Measurements from ENCODE around the gene WDR7.

DNA sequence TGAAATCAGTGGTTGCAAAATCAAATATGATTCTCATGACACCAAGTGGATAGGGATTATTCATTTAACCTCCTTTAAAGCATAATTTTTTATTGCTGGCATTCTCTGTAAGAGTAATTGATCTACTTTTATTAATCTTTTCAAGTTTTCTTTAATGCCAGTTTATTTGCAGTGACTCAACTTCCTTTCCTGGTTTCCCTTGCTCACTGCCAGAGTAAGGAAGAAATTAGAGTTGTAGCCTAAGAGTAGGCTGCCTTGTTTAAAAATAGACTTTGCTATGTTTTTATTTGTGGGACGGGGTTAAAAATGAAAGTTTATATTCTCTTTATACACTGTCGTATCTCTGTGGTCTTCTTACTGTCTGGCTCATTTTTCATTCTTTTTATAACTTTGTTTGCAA is 148.6 kb downstream of the WDR7 start:
- TF ChIP-seq TCF12 (IDR thresholded peaks at IDR 0.05; ENCODE audit: low read depth): no peak
- no peak for TF ChIP-seq TAF1 (IDR thresholded peaks at IDR 0.05; ENCODE audit: low read depth)
- no peak for TF ChIP-seq YY1 (IDR thresholded peaks at IDR 0.05; ENCODE audit: low read depth)
- TF ChIP-seq, protein P1, sequence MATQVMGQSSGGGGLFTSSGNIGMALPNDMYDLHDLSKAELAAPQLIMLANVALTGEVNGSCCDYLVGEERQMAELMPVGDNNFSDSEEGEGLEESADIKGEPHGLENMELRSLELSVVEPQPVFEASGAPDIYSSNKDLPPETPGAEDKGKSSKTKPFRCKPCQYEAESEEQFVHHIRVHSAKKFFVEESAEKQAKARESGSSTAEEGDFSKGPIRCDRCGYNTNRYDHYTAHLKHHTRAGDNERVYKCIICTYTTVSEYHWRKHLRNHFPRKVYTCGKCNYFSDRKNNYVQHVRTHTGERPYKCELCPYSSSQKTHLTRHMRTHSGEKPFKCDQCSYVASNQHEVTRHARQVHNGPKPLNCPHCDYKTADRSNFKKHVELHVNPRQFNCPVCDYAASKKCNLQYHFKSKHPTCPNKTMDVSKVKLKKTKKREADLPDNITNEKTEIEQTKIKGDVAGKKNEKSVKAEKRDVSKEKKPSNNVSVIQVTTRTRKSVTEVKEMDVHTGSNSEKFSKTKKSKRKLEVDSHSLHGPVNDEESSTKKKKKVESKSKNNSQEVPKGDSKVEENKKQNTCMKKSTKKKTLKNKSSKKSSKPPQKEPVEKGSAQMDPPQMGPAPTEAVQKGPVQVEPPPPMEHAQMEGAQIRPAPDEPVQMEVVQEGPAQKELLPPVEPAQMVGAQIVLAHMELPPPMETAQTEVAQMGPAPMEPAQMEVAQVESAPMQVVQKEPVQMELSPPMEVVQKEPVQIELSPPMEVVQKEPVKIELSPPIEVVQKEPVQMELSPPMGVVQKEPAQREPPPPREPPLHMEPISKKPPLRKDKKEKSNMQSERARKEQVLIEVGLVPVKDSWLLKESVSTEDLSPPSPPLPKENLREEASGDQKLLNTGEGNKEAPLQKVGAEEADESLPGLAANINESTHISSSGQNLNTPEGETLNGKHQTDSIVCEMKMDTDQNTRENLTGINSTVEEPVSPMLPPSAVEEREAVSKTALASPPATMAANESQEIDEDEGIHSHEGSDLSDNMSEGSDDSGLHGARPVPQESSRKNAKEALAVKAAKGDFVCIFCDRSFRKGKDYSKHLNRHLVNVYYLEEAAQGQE (IDR thresholded peaks at IDR 0.05; ENCODE audit: low read depth): no peak
- no peak for TF ChIP-seq EP300 (IDR thresholded peaks at IDR 0.05; ENCODE audit: borderline replicate concordance)
- no peak for TF ChIP-seq MAX (IDR thresholded peaks at IDR 0.05)
- no peak for TF ChIP-seq RAD21 (IDR thresholded peaks at IDR 0.05; ENCODE audit: low read depth)
- TF ChIP-seq CREB1 (IDR thresholded peaks at IDR 0.05; ENCODE audit: low read depth): no peak
- TF ChIP-seq NFIC (IDR thresholded peaks at IDR 0.05): no peak
- no peak for TF ChIP-seq TEAD4 (IDR thresholded peaks at IDR 0.05)
- TF ChIP-seq USF1 (IDR thresholded peaks at IDR 0.05): no peak
- no peak for TF ChIP-seq CEBPB (IDR thresholded peaks at IDR 0.05)
- no peak for TF ChIP-seq EGR1 (IDR thresholded peaks at IDR 0.05)
